Chondrocyte (in vitro differentiated cells): ENCODE data around the gene DYRK2. TPM values are rescaled to one million over a fixed set of nuclear protein-coding genes. Genes with fewer than 3 reads are reported as not detected.

ENCODE experiments used
- DNase-seq: peaks from one replicate; pipeline ENCODE4 v3.0.0; 2021; ENCODE audit warnings: mixed read lengths, low spot score
- H3K27ac Mint-ChIP-seq: one replicate; pipeline ENCODE4 v1.8.0; 2021; ENCODE audit warnings: mild to moderate bottlenecking, moderate library complexity, mixed read lengths; ENCODE audit not compliant: unreplicated experiment
- H3K27me3 Mint-ChIP-seq: 2 replicates; pipeline ENCODE4 v1.8.0; 2021; ENCODE audit warnings: low read depth, mixed read lengths
- H3K36me3 Mint-ChIP-seq: 2 replicates; pipeline ENCODE4 v1.8.0; 2021; ENCODE audit warnings: low read depth, mixed read lengths
- H3K4me1 Mint-ChIP-seq: 2 replicates; pipeline ENCODE4 v1.8.0; 2021; ENCODE audit warnings: low read depth, mild to moderate bottlenecking, mixed read lengths
- H3K4me3 Mint-ChIP-seq: one replicate; pipeline ENCODE4 v1.8.0; 2021; ENCODE audit warnings: mild to moderate bottlenecking, moderate library complexity, mixed read lengths; ENCODE audit not compliant: unreplicated experiment
- H3K9me3 Mint-ChIP-seq: 2 replicates; pipeline ENCODE4 v1.8.0; 2021; ENCODE audit warnings: low read depth, mixed read lengths
- CTCF ChIP-seq: fragments of 200-600 bp; sonication (generic); IDR thresholded peaks from 2 replicates; pipeline ENCODE4 v1.5.0; 2021; ENCODE audit warnings: antibody characterized with exemption, mild to moderate bottlenecking, moderate library complexity
- total RNA-seq: library from RNA; stranded (reverse); gene quantifications from 3 replicates; pipeline ENCODE4 v1.2.1, GENCODE V29; 2021

The DYRK2 gene
- total RNA-seq, 1 donor from 2014 or later, result 54.1 TPM

GRCh38 chr12:67689385-67689784 lies 40.8 kb downstream of the DYRK2 start:
- Mint-ChIP-seq H3K36me3 (peaks cover 1% of the 10 kb centered on the region), H3K27me3 (no peaks in the 10 kb centered on the region), H3K4me1 (peaks cover 7% of the 10 kb centered on the region), H3K4me3 (no peak overlapping the region), H3K27ac (no peak overlapping the region), H3K9me3 (peaks cover 5% of the 10 kb centered on the region)
- DNase-seq, result no peak
- TF ChIP-seq CTCF, result no peak

GRCh38 chr12:67690656-67691055 lies 42.1 kb downstream of the DYRK2 start:
- no peaks in the 10 kb centered on the region for H3K27me3 Mint-ChIP-seq

GRCh38 chr12:67691220-67691619 lies 42.7 kb downstream of the DYRK2 start:
- Mint-ChIP-seq H3K4me1 (peaks cover 4% of the 10 kb centered on the region), H3K9me3 (peaks cover 5% of the 10 kb centered on the region), H3K4me3 (no peak overlapping the region), H3K27ac (no peak overlapping the region), H3K27me3 (no peaks in the 10 kb centered on the region), H3K36me3 (peaks cover 1% of the 10 kb centered on the region)
- DNase-seq, result no peak
- TF ChIP-seq CTCF, result no peak

More at GRCh38 chr12:67690656-67691055, 42.1 kb downstream of the DYRK2 start:
- Mint-ChIP-seq H3K27ac (no peak overlapping the region), H3K36me3 (peaks cover 1% of the 10 kb centered on the region), H3K4me1 (peaks cover 4% of the 10 kb centered on the region), H3K9me3 (peaks cover 5% of the 10 kb centered on the region), H3K4me3 (no peak overlapping the region)
- no peak for DNase-seq
- no peak for TF ChIP-seq CTCF

- no peak for DNase-seq
- peaks cover 5% of the 10 kb centered on the region for H3K9me3 Mint-ChIP-seq
- no peak overlapping the region for H3K4me3 Mint-ChIP-seq
- H3K27ac Mint-ChIP-seq, result no peak overlapping the region
- peaks cover 1% of the 10 kb centered on the region for H3K36me3 Mint-ChIP-seq
- no peak for TF ChIP-seq CTCF
- H3K4me1 Mint-ChIP-seq, result peaks cover 8% of the 10 kb centered on the region
- H3K27me3 Mint-ChIP-seq, result no peaks in the 10 kb centered on the region
These were observed 43.6 kb downstream of the DYRK2 start for GRCh38 chr12:67692135-67692534.

GRCh38 chr12:67692966-67693365 lies 44.4 kb downstream of the DYRK2 start:
- Mint-ChIP-seq H3K4me3 (no peak overlapping the region), H3K9me3 (no peaks in the 10 kb centered on the region), H3K4me1 (peaks cover 16% of the 10 kb centered on the region), H3K36me3 (peaks cover 1% of the 10 kb centered on the region), H3K27ac (no peak overlapping the region), H3K27me3 (no peaks in the 10 kb centered on the region)
- TF ChIP-seq CTCF, result no peak
- DNase-seq, result no peak
